Loucy (cell line): ENCODE data around the gene MRFAP1.

Source experiments
- H2AFZ ChIP-seq: fragments of 200-600 bp; sonication (generic); 2 replicates; pipeline ENCODE4 v1.6.0; 2016; ENCODE audit warnings: antibody characterized with exemption, mild to moderate bottlenecking, low read length, moderate library complexity
- H3F3A ChIP-seq: fragments of 200-600 bp; 2 replicates; pipeline ENCODE4 v1.6.0; 2016; ENCODE audit warnings: antibody characterized with exemption, low read depth, mild to moderate bottlenecking
- H3K27me3 ChIP-seq: fragments of 200-600 bp; sonication (generic); 2 replicates; pipeline ENCODE4 v1.6.1; 2014; ENCODE audit warnings: low read length, mild to moderate bottlenecking; ENCODE audit not compliant: insufficient read depth, poor library complexity, severe bottlenecking
- H3K36me3 ChIP-seq: fragments of 200-600 bp; sonication (generic); 2 replicates; pipeline ENCODE4 v1.6.1; 2016; ENCODE audit warnings: low read length; ENCODE audit not compliant: insufficient read depth
- H3K4me1 ChIP-seq: fragments of 200-600 bp; sonication (generic); 2 replicates; pipeline ENCODE4 v1.5.1; 2014; ENCODE audit warnings: low read length, mild to moderate bottlenecking; ENCODE audit not compliant: insufficient read depth, poor library complexity, severe bottlenecking
- H3K4me2 ChIP-seq: fragments of 200-600 bp; sonication (generic); 2 replicates; pipeline ENCODE4 v1.6.0; 2014; ENCODE audit warnings: antibody characterized with exemption, low read length, low read depth, mild to moderate bottlenecking; ENCODE audit not compliant: poor library complexity, severe bottlenecking
- H3K4me3 ChIP-seq: fragments of 200-600 bp; sonication (generic); 2 replicates; pipeline ENCODE4 v1.5.1; 2014; ENCODE audit warnings: low read length, mild to moderate bottlenecking, mixed read lengths; ENCODE audit not compliant: poor library complexity, severe bottlenecking
- H3K79me2 ChIP-seq: fragments of 200-600 bp; sonication (generic); 2 replicates; pipeline ENCODE4 v1.6.1; 2014; ENCODE audit warnings: low read length; ENCODE audit not compliant: insufficient read depth
- H3K9ac ChIP-seq: fragments of 200-600 bp; sonication (generic); 2 replicates; pipeline ENCODE4 v1.6.0; 2014; ENCODE audit warnings: mild to moderate bottlenecking, low read depth, low read length, moderate library complexity; ENCODE audit not compliant: poor library complexity, severe bottlenecking
- H3K9me2 ChIP-seq: fragments of 200-600 bp; sonication (generic); replicated peaks from 2 replicates; pipeline ENCODE4 v1.6.1; 2016; ENCODE audit warnings: low read depth, low read length, mixed read lengths
- H3K9me3 ChIP-seq: fragments of 200-600 bp; sonication (generic); 2 replicates; pipeline ENCODE4 v1.6.1; 2014; ENCODE audit warnings: mild to moderate bottlenecking, antibody characterized with exemption, low read length, low read depth; ENCODE audit not compliant: insufficient read depth
- H4K20me1 ChIP-seq: fragments of 200-600 bp; sonication (generic); 2 replicates; pipeline ENCODE4 v1.6.0; 2014; ENCODE audit warnings: antibody characterized with exemption, low read length, mild to moderate bottlenecking; ENCODE audit not compliant: insufficient read depth, poor library complexity, severe bottlenecking
- CTCF ChIP-seq: fragments of 200-600 bp; sonication (generic); conservative IDR thresholded peaks from 2 replicates; pipeline ENCODE4 v1.5.1; 2014; ENCODE audit warnings: mild to moderate bottlenecking, antibody characterized with exemption, low read length
- EZH2phosphoT487 ChIP-seq: fragments of 200-600 bp; IDR thresholded peaks from 2 replicates; pipeline ENCODE4 v1.6.1; 2018; ENCODE audit warnings: antibody characterized with exemption, mild to moderate bottlenecking, moderate library complexity, borderline replicate concordance

MRFAP1 gene

GRCh38 chr4:6684656-6685055 lies 44.2 kb downstream of the MRFAP1 start:
- Histone ChIP-seq H3F3A (no peaks in the 10 kb centered on the region), H3K4me3 (no peak overlapping the region), H4K20me1 (no peaks in the 10 kb centered on the region), H3K4me2 (no peak overlapping the region), H3K36me3 (no peaks in the 10 kb centered on the region), H2AFZ (no peak overlapping the region), H3K9me3 (no peaks in the 10 kb centered on the region), H3K9me2 (no peaks in the 10 kb centered on the region), H3K9ac (no peak overlapping the region), H3K4me1 (peaks cover 22% of the 10 kb centered on the region), H3K79me2 (peaks cover 20% of the 10 kb centered on the region; the same call in 1 of the 2 replicates), H3K27me3 (no peaks in the 10 kb centered on the region)
- TF ChIP-seq EZH2phosphoT487 (no peak), CTCF (no peak)

GRCh38 chr4:6686104-6686787 lies 45.8 kb downstream of the MRFAP1 start:
- H3K9me2 ChIP-seq = no peaks in the 10 kb centered on the region
- no peak overlapping the region for H3K9ac ChIP-seq
- H3K4me3 ChIP-seq = no peak overlapping the region
- peaks cover 18% of the 10 kb centered on the region; the same call in 1 of the 2 replicates for H3K79me2 ChIP-seq
- TF ChIP-seq CTCF (peak; percentile 38), EZH2phosphoT487 (no peak)
- no peaks in the 10 kb centered on the region for H4K20me1 ChIP-seq
- H3K4me1 ChIP-seq = peaks cover 36% of the 10 kb centered on the region
- no peaks in the 10 kb centered on the region for H3K9me3 ChIP-seq
- H3K36me3 ChIP-seq = no peaks in the 10 kb centered on the region
- no peaks in the 10 kb centered on the region for H3F3A ChIP-seq
- H3K4me2 ChIP-seq = no peak overlapping the region
- no peaks in the 10 kb centered on the region for H3K27me3 ChIP-seq
- H2AFZ ChIP-seq = no peak overlapping the region

- H3K4me1 ChIP-seq = peaks cover 50% of the 10 kb centered on the region
- no peaks in the 10 kb centered on the region for H3K9me2 ChIP-seq
- no peaks in the 10 kb centered on the region for H4K20me1 ChIP-seq
- H3F3A ChIP-seq = no peaks in the 10 kb centered on the region
- H3K27me3 ChIP-seq = no peaks in the 10 kb centered on the region
- peaks cover 18% of the 10 kb centered on the region; the same call in 1 of the 2 replicates for H3K79me2 ChIP-seq
- no peaks in the 10 kb centered on the region for H3K9me3 ChIP-seq
- peak overlapping the region; percentile 69 for H3K4me3 ChIP-seq
- TF ChIP-seq EZH2phosphoT487 (no peak), CTCF (peak; percentile 13; the same call in 1 of the 2 replicates)
- H3K36me3 ChIP-seq = no peaks in the 10 kb centered on the region
- peak overlapping the region; percentile 68 for H3K9ac ChIP-seq
- peak overlapping the region; percentile 34; the same call in 1 of the 2 replicates for H2AFZ ChIP-seq
- peak overlapping the region; percentile 73 for H3K4me2 ChIP-seq
Measured at GRCh38 chr4:6687947-6688878, 47.7 kb downstream of the MRFAP1 start.
